Endometrium (tissue), 2 donors: ENCODE data around the gene TACR1.
"Not testable (repeated sequence)": the region's sequence is repeated elsewhere in the genome, so short reads cannot be mapped to it uniquely, and the experiment has no call there.

Experiments used
- FAIRE-seq: peaks from 2 replicates; lab custom pipeline; 2012; peaks lifted over from hg19 to GRCh38; lab: Jason Lieb, UNC
- donor health status: control.
- donor health status: control.

The TACR1 gene

DNA sequence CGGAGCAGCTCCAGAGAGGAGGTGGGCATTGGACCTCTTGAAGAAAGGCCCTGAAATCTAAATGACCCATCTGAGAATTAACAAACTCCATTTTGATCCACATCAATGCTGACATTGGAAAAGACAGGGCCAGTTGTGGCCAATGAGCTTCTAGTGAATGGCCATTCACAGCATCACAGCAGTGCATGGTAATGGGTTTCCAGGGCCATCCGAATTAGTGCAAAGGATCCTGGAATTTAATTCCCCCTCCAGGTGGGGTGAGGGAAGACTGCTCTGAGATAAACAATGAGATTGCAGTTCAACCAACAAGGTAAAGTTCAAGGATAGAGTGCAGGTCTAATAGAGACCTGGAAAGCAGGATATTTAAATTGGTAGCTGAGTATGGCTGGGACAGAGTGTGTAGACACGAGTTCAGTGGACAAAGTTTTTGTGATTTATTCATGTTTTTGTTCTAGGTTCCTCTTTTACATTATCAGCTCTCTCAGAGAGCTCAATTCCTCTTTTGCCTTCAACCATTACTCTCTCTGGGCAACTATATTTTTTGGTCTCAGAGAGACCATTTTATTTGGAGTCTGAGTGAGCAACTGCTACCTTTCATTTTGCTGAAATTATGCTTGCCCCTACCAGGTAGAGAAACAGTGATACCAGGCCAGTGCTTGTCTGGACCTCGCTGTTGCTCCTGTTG, 5.0 kb downstream of the TACR1 start:
- no peak for FAIRE-seq

DNA sequence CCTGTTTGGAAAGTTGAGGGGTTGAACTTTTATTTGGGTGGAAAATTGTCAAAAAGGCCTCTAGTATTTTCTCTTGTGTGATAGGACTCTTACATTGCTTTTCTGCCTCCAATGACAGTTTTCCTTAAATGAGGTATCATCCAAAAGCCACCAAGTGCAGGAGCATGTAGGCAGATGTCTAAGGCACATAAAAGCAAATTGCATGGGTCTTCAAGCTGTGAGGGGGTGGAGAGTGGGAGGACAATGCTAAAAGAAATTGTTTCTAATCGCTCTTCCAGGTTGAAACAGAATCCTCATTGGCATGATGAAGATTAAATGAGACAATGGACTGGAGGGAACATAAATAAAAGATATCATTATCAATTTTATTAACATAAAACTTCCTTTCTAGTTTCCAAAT, 6.8 kb downstream of the TACR1 start:
- peak; percentile 59 for FAIRE-seq

DNA sequence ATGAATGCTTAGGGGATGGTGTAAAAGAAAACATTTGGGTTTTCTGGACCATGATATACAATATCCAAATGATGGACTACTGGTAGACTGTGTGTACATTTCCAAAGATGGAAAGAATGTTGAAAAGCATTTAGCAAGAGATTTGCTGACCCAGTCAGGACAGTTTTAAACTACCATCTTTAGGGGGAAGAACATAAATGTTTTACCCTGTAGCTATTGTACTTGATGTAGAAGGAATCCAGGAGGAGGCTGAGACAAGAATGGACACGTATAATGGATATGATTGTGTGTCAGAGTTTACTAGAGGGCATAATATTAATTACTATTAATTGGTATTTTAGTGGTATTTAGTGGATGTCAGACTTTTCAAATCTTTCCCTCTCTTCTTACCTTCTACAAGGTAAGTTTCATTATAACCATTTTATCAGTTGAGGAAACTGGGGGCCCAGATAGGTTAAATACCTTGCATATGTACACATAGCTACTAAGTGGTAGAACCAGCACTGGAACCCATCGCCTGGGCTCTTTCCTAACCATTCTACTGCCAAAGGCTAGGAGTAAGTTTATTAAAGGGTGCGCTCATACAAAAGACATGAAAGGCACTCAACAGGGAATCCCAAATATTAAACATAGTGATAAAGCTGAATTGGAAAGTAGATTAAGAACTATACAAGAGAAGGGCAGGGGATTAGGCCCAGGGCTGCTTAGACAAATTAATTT, 8.9 kb downstream of the TACR1 start:
- FAIRE-seq, result no peak

DNA sequence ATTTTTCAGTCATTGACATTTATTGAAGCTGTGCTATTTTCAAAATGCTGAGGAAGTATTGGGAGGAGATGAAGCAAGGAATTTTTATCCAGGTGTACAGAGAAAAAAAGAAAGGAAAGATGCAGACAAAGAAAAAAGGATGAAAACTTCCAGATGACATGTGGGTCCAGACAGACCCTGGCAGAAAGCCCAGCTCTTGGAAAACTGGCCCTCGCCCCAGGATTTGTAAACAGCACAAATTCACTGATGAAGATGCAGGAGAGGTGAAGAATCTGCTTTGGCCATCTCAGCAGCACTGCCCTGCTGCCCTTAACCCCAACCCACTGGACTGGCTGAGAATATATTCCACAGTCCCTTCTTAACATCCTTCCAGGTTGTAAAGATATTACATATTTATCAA, 12.5 kb downstream of the TACR1 start:
- FAIRE-seq, result no peak

DNA sequence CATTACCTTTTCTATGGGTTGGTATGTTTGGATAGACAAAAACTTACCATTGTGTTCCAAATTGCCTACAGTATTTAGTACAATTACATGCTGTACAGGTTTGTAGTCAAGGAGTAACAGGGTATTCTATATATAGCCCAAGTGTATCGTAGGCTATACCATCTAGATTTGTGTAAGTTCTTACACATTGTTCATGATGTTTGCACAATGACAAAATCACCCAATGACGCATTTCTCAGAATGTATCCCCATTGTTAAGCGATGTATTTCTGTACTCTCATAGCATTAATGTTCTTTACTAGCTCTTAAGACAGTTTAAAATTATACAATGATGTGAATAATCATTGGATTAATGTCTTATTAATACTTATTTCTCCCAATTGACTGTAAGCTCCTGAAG, 16.7 kb downstream of the TACR1 start:
- FAIRE-seq, result no peak

DNA sequence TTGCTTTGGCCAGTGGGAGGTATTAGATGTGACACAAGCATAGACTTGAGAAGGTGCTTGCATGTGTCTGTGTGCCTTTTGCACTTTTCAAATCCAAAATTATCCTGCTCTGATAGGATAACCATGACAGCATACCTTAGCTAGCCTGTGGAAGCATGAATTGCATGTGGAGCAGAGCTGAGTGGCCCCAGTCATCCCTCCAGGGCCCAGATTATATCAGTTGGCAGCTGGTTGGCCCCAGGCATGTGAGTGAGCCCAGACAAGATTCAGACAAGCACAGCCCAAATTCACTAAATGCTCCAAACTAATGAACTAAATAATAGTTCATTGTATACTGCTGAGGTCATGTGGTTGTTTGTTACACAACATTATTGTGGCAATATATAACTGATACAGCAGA, 18.8 kb downstream of the TACR1 start:
- no peak for FAIRE-seq

DNA sequence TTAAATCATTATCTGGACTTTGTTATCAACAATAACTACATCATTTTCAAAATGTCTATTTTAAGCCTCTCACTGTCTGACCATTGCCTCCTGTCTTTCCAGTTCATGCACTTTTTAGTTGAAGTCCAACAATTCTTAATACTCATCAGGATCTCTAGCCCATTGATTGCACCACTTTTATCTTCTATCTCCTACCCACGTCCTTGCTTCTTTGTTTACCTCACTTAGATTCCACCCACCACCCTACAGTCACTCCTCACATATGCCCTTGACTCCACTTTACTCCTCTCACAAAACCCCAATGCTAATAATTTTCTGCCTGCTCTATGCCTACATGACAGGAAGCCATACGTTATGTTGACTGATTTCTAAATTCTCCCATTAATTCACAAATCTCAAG, 21.9 kb downstream of the TACR1 start:
- FAIRE-seq, result no peak

DNA sequence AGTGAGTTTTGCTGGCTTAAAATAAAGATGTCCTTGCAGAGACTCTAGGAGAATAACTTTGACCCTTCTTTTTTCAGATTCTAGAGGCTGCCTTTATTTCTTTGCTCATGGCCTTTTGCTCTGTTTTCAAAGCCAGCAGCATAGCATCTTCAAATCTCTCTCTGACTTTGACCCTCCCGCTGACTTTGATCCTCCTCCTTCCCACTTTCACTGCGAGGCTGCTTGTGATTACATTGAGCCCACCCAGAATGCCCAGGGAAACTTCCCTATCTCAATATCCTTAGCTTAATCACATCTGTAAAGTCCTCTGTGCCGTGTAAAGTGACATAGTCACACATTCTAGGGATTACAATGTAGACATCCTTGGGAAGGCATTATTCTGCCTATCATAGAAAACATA, 23.9 kb downstream of the TACR1 start:
- FAIRE-seq, result no peak

DNA sequence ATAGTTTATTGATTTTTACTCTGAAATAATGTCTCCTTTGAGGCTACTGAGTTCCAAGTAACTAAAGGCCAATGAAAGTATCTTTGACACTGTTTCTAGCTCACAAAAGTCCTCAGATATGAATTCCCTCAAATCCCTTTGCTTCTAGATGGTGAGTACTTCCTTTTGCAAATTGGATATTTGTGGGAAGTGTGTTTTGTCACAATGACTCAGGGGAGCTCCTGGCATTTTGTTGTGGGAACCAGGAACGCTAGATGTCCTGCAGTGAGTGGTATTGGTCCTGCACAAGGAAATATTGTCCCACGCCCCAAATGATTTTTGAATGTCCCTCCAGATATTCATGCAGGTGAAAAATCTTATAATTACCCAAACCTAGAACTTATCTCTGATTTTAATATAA, 24.3 kb downstream of the TACR1 start:
- no peak for FAIRE-seq

DNA sequence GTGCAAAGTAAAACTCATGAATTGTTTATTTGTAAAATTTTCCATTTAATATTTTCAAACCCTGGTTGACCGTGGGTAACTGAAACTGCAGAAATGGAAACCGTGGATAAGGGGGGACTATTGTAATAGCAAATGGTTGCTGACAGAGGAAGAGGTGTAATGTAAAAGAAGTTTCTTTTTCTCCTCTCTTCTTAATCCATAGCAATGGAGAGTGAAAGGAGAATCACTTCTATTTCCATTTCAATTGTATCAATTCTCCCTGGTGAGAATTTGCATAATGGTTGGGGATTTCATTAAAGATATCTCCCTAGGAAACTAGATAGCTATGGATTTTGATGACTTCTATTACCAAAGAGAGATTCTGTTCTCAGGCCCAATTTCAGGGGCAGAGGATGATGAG, 24.8 kb downstream of the TACR1 start:
- no peak for FAIRE-seq

DNA sequence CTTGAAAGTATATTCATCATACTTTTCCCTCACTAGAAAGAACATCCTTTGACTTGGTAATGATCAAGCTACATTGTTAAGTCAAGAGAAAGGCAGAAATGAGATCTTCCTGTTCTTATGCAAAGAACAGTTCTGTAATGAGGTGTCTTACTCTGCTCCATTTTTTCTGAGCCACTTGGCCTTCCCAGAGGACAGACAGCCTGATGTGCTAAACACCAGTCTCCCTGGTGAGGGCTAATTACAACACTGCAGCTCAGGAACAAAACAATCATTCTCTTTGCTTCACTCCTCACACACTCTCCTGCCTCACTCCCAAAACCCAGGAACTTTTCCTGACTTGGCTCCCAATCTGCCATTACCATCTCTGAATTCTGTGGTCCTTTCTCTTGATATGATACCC, 25.6 kb downstream of the TACR1 start:
- FAIRE-seq, result no peak

DNA sequence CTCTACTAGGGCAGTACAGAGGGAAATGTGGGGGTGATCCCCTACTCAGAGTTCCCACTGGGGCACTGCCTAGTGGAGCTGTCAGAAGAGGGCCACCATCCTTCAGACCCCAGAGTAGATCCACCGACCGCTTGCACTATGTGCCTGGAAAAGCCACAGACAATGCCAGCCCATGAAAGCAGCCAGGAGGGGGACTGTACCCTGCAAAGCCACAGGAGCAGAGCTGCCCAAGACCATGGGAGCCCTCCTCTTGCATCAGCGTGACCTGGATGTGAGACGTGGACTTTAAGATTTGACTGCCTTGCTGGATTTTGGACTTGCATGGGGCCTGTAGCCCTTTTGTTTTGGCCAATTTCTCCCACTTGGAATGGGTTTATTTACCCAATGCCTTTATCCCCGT, 27.9 kb downstream of the TACR1 start:
- FAIRE-seq, result not testable (repeated sequence)

DNA sequence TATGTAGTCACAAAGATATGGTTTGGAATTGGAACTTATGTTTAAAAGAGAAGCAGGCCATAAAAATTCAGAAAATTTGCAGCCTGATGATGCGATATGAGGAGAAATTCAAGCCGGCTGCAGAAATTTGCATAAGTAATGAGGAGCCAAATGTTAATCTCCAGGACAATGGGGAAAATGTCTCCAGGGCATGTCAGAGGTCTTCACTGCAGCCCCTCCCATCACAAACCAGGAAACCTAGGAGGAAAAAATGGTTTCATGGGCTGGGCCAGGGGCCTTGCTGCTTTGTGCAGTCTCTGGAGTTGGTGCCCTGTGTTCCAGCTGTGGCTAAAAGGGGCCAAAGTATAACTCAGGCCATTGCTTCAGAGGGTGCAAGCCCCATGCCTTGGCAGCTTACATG, 28.4 kb downstream of the TACR1 start:
- FAIRE-seq, result no peak

DNA sequence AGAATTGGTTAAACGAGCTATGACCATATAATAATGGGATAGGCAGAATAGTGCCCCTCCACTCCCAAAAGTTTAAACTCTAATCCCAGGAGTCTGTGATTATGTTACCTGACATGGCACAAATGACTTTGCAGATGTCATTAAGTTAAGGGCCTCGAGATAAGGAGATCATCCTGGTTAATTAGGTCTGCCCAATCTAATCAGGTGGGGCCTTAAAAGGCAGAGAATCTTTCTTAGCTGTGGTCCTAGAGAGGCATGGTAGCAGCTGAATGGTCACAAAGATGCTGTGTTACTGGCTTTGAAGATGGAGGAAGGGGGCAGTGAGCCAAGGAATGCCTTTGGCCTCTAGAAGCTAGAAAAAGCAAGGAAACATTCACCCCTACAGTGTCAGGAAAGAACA, 31.1 kb downstream of the TACR1 start:
- FAIRE-seq, result no peak

DNA sequence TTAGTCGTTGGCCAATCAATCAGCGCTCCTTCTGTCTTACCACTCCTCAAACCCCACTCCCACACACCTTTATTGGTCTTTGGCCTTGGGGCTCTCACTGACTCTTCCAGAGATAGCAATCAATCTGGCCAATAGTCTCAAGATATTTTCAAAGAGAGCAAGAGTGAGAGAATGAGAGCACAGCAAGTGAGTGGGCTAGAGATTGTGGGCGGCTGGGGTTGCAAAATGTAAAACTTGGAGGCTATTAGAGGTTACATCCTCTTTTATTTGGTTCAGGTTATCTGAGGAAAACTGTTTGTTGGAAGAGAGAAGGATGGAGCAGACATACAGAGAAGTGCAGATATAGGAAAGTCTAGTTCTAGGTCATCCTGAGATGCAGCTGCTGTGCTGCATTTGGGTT, 32.8 kb downstream of the TACR1 start:
- no peak for FAIRE-seq

DNA sequence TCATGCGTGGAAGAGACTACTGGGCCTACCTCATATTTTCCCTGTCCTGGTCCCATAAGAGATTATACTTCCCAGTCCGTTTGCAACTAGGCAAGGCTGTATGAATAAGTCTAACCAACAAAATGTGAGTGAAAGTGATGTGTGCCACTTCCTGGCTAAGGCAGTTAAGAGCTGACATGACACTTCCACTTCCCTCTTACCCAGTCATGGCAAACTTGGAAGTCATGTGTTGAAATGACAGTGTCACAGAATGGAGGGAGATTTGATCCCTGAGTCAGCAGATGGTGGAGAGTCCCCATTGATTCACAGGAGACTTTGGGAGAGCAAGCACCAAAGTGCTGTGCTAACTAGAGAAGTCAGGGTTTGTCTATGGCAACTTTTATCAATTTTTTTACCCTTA, 36.4 kb downstream of the TACR1 start:
- FAIRE-seq, result no peak

DNA sequence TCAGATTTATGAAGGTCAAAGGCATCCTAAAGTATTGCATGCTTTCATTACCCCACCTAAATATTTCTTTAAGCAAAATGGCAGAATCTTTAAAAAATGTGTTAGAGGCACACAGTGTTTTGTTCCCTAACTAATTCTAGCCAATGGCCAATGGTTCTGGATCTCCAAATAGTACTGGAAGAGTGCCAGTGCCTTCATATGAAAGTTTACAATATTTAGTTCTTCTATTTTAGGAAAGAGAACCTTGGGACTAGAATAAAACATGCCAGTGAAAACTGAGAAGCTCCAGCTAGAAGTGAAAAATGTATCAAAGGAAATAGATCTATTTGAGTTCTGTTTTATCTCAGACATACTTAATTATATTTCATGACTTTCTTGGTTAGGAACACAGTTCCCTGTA, 37.1 kb downstream of the TACR1 start:
- no peak for FAIRE-seq

DNA sequence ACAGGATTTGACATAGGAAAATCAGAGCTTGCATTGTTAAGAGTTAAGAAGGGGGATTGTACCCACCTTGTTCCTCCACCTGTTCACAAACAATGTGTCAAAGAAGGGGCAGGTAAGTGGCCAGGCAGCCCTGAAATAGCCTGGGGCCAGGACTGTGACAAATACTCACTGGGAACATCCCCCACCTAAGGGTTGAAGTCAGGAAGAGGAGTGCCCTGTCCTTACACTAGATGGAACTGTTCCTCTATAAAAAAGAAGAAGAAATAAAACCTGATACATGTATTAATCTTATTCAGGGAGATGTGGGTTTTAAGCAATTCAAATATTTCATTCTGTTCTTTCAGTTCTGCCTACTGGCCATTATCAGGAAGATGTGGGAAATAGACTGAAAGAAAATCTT, 41.9 kb downstream of the TACR1 start:
- no peak for FAIRE-seq

DNA sequence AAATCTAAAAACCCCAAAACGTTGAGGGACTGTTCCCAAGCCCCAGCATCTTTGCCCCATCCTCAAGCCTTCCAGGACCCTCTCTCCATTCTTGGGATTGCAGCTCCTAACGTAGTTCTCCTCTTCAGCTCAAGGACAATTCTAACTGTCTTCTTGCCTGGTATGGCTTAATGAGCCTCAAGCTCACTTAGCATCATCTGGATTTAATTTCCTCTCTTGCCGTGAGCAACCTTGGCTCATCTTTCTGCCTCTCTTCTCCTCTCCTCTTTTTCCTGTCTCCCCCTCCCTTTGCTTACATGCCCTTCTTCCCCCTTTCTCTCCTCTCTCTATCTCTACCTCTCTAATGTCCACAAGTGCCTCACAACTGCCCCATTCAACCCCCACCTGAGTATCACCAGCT, 44.2 kb downstream of the TACR1 start:
- FAIRE-seq, result no peak

DNA sequence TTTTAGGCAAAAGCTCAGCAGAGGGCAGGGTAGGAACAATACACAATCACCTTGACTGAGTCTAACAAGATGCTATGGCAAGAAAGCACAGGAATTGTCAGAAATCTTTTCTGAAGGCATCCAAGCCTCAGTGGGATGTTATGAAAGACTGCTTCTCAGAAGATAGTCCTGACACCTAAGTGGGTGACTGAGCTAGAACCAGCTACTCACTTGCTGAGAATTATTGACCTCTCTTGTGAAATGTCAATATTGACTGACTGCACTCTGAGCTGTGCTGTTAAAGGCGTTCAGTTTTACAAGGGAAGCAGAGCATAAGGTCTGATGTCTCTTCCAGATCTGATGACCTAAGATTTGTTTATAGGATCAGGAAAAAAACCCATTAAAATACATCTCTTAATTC, 46.1 kb downstream of the TACR1 start:
- no peak for FAIRE-seq

DNA sequence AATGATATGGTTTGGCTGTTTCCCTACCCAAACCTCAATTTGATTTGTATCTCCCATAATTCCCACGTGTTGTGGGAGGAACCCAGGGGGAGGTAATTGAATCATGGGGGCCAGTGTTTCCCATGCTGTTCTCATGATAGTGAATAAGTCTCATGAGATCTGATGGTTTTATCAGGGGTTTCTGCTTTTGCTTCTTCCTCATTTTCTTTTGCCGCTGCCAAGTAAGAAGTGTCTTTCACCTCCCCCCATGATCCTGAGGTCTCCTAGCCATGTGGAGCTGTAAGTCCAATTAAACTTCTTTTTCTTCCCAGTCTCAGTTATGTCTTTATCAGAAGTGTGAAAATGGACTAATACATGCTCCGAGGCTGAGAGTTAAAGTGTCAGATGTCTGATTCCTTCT, 47.1 kb downstream of the TACR1 start:
- FAIRE-seq, result not testable (repeated sequence)

DNA sequence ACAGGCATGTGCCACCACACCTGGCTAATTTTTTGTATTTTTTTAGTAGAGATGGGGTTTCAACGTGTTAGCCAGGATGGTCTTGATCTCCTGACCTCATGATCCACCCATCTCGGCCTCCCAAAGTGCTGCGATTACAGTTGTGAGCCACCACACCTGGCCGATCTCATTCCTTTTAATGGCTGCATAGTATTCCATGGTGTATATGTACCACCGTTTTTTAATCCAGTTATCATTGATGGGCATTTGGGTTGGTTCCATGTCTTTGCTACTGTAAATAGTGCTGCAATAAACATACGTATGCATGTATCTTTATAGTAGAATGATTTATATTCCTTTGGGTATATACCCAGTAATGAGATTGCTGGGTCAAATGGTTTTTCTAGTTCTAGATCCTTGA, 51.4 kb downstream of the TACR1 start:
- FAIRE-seq, result not testable (repeated sequence)

DNA sequence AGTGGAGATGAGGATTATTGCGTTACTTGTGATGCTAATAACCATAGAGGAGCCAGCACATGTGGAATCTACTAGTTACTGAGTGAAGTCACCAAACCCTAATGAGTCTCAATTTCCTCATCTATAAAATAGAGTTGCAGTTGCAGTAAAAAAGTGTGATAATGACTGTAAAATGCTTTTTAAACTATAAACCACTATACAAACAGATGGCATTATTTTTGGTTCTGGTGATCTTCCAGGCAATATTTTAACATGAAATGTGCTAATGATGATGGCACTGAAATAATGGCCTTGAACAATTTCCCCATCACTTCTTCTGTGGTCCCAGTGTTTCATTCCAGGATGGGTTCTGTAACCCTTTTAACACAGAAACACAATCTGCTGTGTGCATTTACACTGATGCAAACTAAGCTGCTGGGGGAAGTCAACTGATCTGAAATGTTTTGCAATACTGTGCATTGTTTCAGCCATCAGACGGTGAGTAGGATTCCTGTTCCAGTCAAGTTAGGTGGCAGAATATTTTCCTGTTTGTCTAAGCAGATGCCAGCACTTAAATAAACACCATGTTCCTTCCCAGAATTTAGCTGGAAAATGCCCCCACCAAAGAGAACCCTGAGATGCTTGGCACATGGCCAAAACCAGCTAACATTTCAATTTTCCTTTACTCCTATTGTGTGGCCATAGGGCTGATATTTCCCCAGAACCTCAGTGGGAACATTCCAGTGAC, 52.6 kb downstream of the TACR1 start:
- FAIRE-seq, result no peak

DNA sequence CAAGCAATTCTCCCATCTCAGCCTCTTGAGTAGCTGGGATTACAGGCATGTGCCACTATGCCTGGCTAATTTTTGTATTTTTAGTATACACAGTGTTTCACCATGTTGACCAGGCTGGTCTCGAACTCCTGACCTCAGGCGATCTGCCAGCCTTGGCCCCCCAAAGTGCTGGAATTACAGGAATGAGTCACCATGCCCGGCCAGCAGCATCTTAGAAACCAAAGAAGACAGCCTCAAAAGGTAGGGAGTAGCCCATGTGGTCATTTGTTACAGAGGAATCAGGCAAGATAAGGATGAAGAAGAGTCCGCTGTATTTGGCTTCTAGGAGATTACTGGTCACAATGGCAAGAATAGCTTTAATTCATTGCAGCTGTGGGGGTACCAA, 53.1 kb downstream of the TACR1 start:
- FAIRE-seq, result not testable (repeated sequence)
